Breast epithelium (tissue), 4 donors: ENCODE measurements around the gene CREB3L2. TPM values are rescaled to one million over a fixed set of nuclear protein-coding genes. Genes with fewer than 3 reads are reported as not detected.
A peak's percentile ranks its signal among the peaks of the same experiment; 100 is the strongest.

ENCODE experiments used
- DNase-seq, 2 donors: peaks; one replicate each; pipeline ENCODE4 v3.0.0-alpha.2; 2019; ENCODE audit warnings: low spot score in 2 of 2
- H3K27ac ChIP-seq, 2 donors: fragments of 200-600 bp; sonication (generic) in 1 of 2; one replicate each; pipeline ENCODE4 v1.5.1; 2016 to 2019; ENCODE audit warnings: mild to moderate bottlenecking in 1 of 2
- H3K27me3 ChIP-seq, 2 donors: fragments of 200-600 bp; sonication (generic) in 1 of 2; one replicate each; pipeline versions ENCODE4 v1.5.1 to v1.6.0; 2017 to 2019; ENCODE audit warnings: control low read depth in 1 of 2, mild to moderate bottlenecking in 1 of 2
- H3K36me3 ChIP-seq: fragments of 200-600 bp; one replicate; pipeline ENCODE4 v1.5.1; 2019
- H3K4me1 ChIP-seq, 2 donors: fragments of 200-600 bp; sonication (generic); one replicate each; pipeline ENCODE4 v1.5.1; 2016 to 2019; ENCODE audit warnings: control low read depth in 1 of 2
- H3K4me3 ChIP-seq, 3 donors: fragments of 200-600 bp; sonication (generic); 1 replicate in 2 of 3; 2 replicates in 1 of 3; pipeline ENCODE4 v1.5.1; 2016 to 2019; ENCODE audit warnings: mild to moderate bottlenecking in 3 of 3, moderate library complexity in 2 of 3
- H3K9me3 ChIP-seq, 2 donors: fragments of 200-600 bp; sonication (generic) in 1 of 2; one replicate each; pipeline ENCODE4 v1.5.1; 2016 to 2019; ENCODE audit warnings: control low read depth in 1 of 2
- POLR2A ChIP-seq: fragments of 450-650 bp; IDR thresholded peaks from one replicate; pipeline ENCODE4 v1.6.1; 2016; ENCODE audit warnings: antibody characterized with exemption, mild to moderate bottlenecking, moderate library complexity
- POLR2AphosphoS5 ChIP-seq, 3 donors: sonication (generic); formaldehyde crosslinking; IDR thresholded peaks; one replicate each; pipeline ENCODE4 v1.6.1; 2017; ENCODE audit warnings: antibody characterized with exemption in 3 of 3
- intact Hi-C: fragments of 100-400 bp; cut with DNase I; formaldehyde crosslinking; loops from one replicate; pipeline ENCODE4 v1.15.1; 2023; ENCODE audit warnings: low total_unique reads
- total RNA-seq, 3 donors: library from RNA; depleted of rRNA; stranded (reverse); fragments of >200 nt; gene quantifications; one replicate each; pipeline ENCODE4 v1.1.0, GENCODE V29; 2016
- TF ChIP-seq, protein P1 (sequence below), 3 donors: fragments of 450-650 bp; IDR thresholded peaks; one replicate each; pipeline ENCODE4 v1.5.1; 2016 to 2017; ENCODE audit warnings: antibody characterized with exemption in 3 of 3, mild to moderate bottlenecking in 3 of 3, moderate library complexity in 3 of 3

CREB3L2 gene
- total RNA-seq, 3 donors from 2014 or later: 23.0 to 46.5 (median 40.5) TPM

DNA sequence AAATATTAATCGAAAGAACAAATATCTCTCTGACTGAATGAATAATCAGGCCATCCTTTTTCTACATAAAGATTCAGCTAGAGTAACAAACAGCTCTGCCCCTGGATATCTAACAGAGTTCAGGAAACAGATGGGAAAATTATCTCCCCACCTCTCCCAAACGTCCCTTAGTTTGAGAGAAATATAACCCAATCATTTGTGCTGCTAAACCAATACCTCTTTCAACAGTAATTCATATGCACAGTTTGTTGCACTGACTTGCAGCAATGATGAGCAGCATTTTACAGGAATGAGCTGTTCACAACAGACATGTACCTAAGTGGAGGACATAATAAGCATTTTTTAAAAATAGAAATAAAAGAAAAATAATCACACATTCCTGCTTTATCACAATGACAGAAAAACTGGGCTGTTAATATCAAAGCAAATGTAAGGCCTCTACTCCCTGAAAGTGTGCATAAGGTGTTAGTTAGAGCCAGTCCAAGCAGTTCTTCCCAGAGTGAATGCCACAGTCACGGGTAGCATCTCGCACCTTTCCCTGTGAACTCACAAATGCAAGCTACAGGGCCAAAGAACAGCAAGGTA lies 2.3 kb downstream of the CREB3L2 start:
- no peak for DNase-seq
- intact Hi-C loops: loop anchor here (5.0 kb wide), 1 partner anchor 1343 kb away; the partner anchor contains the start of gene FMC1
- H3K4me1 ChIP-seq: peaks cover 1 to 3% of the 10 kb centered on the region in 2 donors
- TF ChIP-seq POLR2A (no peak), POLR2AphosphoS5 (IDR thresholded peaks at IDR 0.05) (no peak)
- TF ChIP-seq, protein P1, sequence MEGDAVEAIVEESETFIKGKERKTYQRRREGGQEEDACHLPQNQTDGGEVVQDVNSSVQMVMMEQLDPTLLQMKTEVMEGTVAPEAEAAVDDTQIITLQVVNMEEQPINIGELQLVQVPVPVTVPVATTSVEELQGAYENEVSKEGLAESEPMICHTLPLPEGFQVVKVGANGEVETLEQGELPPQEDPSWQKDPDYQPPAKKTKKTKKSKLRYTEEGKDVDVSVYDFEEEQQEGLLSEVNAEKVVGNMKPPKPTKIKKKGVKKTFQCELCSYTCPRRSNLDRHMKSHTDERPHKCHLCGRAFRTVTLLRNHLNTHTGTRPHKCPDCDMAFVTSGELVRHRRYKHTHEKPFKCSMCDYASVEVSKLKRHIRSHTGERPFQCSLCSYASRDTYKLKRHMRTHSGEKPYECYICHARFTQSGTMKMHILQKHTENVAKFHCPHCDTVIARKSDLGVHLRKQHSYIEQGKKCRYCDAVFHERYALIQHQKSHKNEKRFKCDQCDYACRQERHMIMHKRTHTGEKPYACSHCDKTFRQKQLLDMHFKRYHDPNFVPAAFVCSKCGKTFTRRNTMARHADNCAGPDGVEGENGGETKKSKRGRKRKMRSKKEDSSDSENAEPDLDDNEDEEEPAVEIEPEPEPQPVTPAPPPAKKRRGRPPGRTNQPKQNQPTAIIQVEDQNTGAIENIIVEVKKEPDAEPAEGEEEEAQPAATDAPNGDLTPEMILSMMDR (IDR thresholded peaks at IDR 0.05): no peak
- H3K27ac ChIP-seq: peak overlapping the region; percentile 96
- peak overlapping the region; percentile 80 to 97 (median 91) for H3K4me3 ChIP-seq
- H3K36me3 ChIP-seq: no peaks in the 10 kb centered on the region
- H3K27me3 ChIP-seq: no peaks in the 10 kb centered on the region
- H3K9me3 ChIP-seq: no peaks in the 10 kb centered on the region

DNA sequence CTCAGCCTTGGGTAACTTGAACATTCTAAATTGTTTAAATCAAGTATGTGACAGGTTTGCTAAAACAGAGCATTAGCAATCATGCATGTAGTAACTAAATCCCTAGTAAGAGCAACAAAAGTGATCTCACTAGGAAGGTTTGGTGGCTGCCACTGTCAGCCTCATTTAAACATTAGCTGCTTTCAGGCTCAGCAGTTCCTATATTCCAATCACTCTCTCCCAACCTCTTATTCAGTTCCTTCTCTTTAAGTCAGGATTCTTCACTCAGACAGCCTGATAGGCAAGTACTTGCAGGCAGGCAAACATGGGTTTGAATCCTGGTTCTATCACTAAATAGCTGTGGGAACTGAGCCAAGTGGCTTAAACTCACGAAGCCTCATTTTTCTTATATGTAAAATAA lies 3.6 kb downstream of the CREB3L2 start:
- Histone ChIP-seq H3K9me3 (no peaks in the 10 kb centered on the region), H3K27me3 (no peaks in the 10 kb centered on the region), H3K36me3 (no peaks in the 10 kb centered on the region), H3K4me3 (no peak overlapping the region), H3K27ac (peak overlapping the region; percentile 96), H3K4me1 (peaks cover 3 to 14% of the 10 kb centered on the region in 2 donors)
- TF ChIP-seq POLR2A: no peak
- TF ChIP-seq, protein P1 (IDR thresholded peaks at IDR 0.05): no peak
- TF ChIP-seq POLR2AphosphoS5 (IDR thresholded peaks at IDR 0.05): no peak
- DNase-seq: no peak
- intact Hi-C loops: no loop called here

- Histone ChIP-seq H3K36me3 (no peaks in the 10 kb centered on the region), H3K9me3 (no peaks in the 10 kb centered on the region), H3K4me3 (peak overlapping the region in 1 of 3 donors; percentile 37), H3K27me3 (no peaks in the 10 kb centered on the region), H3K27ac (peak overlapping the region; percentile 55 to 63), H3K4me1 (peaks cover 3 to 18% of the 10 kb centered on the region in 2 donors)
- intact Hi-C loops: no loop called here
- DNase-seq: no peak
- TF ChIP-seq, protein P1 (IDR thresholded peaks at IDR 0.05): no peak
Measured at GRCh38 chr7:137996871-137997270, 5.0 kb downstream of the CREB3L2 start.

DNA sequence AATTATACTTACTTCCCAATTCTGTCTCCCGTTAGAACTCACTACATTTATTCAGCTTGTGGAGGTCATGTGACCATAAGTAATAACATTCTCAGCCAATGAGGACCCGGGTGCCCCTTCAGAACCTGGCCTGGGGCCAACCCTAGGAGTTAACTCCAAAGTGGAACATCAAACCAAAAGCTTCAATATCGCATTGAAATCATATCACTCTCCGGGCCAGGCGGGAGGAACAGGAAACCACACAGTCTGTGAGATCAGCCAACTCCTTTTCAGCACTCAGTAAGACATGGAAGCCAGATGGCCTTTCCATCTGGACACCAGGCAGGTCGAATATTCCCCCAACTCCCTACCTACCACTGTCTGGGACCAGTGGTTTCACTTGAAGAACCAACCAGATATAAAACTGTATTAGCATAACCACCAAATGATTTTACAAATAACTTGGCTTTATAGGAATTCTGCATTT lies 5.5 kb downstream of the CREB3L2 start:
- Histone ChIP-seq H3K27ac (peak overlapping the region; percentile 55 to 63), H3K9me3 (no peaks in the 10 kb centered on the region), H3K36me3 (no peaks in the 10 kb centered on the region), H3K27me3 (no peaks in the 10 kb centered on the region), H3K4me1 (peaks cover 3 to 18% of the 10 kb centered on the region in 2 donors), H3K4me3 (peak overlapping the region in 1 of 3 donors; percentile 37)
- intact Hi-C loops: no loop called here
- DNase-seq: no peak
- TF ChIP-seq, protein P1 (IDR thresholded peaks at IDR 0.05): no peak
- no peak for TF ChIP-seq POLR2A
- TF ChIP-seq POLR2AphosphoS5 (IDR thresholded peaks at IDR 0.05): peak in 1 of 3 donors; percentile 20

- H3K27ac ChIP-seq: peak overlapping the region; percentile 83 to 86
- H3K4me1 ChIP-seq: peaks cover 0 to 18% of the 10 kb centered on the region in 2 donors
- no peak overlapping the region for H3K4me3 ChIP-seq
- intact Hi-C loops: no loop called here
- no peak for TF ChIP-seq POLR2A
- TF ChIP-seq, protein P1 (IDR thresholded peaks at IDR 0.05): no peak
- no peak for TF ChIP-seq POLR2AphosphoS5 (IDR thresholded peaks at IDR 0.05)
- no peak for DNase-seq
- no peaks in the 10 kb centered on the region for H3K27me3 ChIP-seq
- no peaks in the 10 kb centered on the region for H3K36me3 ChIP-seq
- H3K9me3 ChIP-seq: no peaks in the 10 kb centered on the region
Measured at GRCh38 chr7:137994216-137994615, 7.7 kb downstream of the CREB3L2 start.
